Type B pancreatic cell (in vitro differentiated cells): ENCODE results near the gene PKIG. TPM values are rescaled to one million over a fixed set of nuclear protein-coding genes. Genes with fewer than 3 reads are reported as not detected.

Experiments used
- DNase-seq: peaks from one replicate; pipeline ENCODE4 v3.0.0; 2021; ENCODE audit warnings: mixed read lengths; ENCODE audit not compliant: unreplicated experiment; ENCODE audit errors: extremely low spot score
- H3K27ac Mint-ChIP-seq: 2 replicates; pipeline ENCODE4 v1.8.0; 2021; ENCODE audit warnings: mild to moderate bottlenecking, mixed read lengths
- H3K27me3 Mint-ChIP-seq: 2 replicates; pipeline ENCODE4 v1.8.0; 2021; ENCODE audit warnings: mixed read lengths
- H3K36me3 Mint-ChIP-seq: 2 replicates; pipeline ENCODE4 v1.8.0; 2021; ENCODE audit warnings: mixed read lengths
- H3K4me1 Mint-ChIP-seq: one replicate; pipeline ENCODE4 v1.8.0; 2021; ENCODE audit warnings: mixed read lengths; ENCODE audit not compliant: unreplicated experiment
- H3K4me3 Mint-ChIP-seq: 2 replicates; pipeline ENCODE4 v1.8.0; 2021; ENCODE audit warnings: mild to moderate bottlenecking, mixed read lengths
- H3K9me3 Mint-ChIP-seq: 2 replicates; pipeline ENCODE4 v1.8.0; 2021; ENCODE audit warnings: mixed read lengths
- total RNA-seq: library from RNA; stranded (reverse); gene quantifications from 2 replicates; pipeline ENCODE4 v1.2.1, GENCODE V29; 2021; ENCODE audit warnings: low replicate concordance
- TF ChIP-seq, protein P1 (sequence below): fragments of 200-600 bp; sonication (generic); conservative IDR thresholded peaks from 2 replicates; pipeline ENCODE4 v1.5.0; 2021; ENCODE audit warnings: antibody characterized with exemption, mild to moderate bottlenecking

The PKIG gene
- total RNA-seq, 1 donor from 2014 or later = 24.3 TPM

DNA sequence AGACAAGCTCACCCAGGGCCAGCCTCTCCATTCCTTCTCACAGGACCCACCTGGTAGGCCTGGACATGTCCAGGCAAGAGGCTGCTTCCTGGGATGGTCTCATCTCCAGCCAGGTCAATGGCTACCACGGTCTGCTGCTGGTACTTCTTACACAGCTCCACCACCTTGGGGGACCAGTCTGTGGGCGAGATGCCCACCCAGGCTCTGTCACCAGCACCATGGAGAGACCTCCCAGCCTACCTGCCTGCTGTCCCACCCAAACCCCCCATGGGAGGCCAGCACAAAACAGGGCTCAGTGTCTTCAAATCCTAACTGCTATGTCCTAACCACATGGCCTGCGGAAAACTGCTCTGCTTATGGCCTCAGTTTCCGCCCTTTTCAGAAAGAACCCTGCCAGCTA lies 41.8 kb downstream of the PKIG start:
- Mint-ChIP-seq H3K9me3 (no peaks in the 10 kb centered on the region), H3K36me3 (peaks cover 11% of the 10 kb centered on the region)

DNA sequence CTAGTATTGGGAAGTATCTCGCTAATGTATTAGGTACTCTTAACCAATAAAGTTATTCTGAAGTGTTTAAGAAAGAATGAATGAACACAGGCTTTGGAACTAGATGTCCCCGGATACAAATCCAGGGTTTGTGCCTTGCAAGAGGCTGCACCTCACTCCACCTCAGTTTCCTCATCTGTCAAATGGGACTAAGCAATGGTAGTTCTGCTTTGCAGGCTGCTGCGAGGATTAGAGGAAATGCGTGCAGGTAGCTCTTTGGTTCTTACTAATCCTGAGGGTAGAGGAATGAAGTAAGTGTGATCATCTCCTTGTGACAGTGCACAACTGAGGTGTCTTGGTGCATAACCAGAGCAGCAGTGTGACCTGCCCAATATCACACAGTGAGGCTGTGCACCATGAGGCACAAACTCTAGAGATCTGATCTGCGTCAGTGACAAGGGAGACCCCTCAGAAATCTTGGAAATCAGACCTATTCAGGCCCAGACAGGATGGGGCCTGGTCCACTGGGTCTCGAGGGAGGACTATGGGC lies 42.4 kb downstream of the PKIG start:
- TF ChIP-seq, protein P1, sequence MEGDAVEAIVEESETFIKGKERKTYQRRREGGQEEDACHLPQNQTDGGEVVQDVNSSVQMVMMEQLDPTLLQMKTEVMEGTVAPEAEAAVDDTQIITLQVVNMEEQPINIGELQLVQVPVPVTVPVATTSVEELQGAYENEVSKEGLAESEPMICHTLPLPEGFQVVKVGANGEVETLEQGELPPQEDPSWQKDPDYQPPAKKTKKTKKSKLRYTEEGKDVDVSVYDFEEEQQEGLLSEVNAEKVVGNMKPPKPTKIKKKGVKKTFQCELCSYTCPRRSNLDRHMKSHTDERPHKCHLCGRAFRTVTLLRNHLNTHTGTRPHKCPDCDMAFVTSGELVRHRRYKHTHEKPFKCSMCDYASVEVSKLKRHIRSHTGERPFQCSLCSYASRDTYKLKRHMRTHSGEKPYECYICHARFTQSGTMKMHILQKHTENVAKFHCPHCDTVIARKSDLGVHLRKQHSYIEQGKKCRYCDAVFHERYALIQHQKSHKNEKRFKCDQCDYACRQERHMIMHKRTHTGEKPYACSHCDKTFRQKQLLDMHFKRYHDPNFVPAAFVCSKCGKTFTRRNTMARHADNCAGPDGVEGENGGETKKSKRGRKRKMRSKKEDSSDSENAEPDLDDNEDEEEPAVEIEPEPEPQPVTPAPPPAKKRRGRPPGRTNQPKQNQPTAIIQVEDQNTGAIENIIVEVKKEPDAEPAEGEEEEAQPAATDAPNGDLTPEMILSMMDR = no peak
- Mint-ChIP-seq H3K27ac (no peak overlapping the region), H3K4me3 (no peak overlapping the region), H3K36me3 (peaks cover 5% of the 10 kb centered on the region), H3K27me3 (no peaks in the 10 kb centered on the region), H3K9me3 (no peaks in the 10 kb centered on the region), H3K4me1 (no peaks in the 10 kb centered on the region)
- DNase-seq = no peak

More for the DNA sequence above, 41.8 kb downstream of the PKIG start:
- Mint-ChIP-seq H3K4me3 (no peak overlapping the region), H3K27ac (no peak overlapping the region), H3K4me1 (no peaks in the 10 kb centered on the region), H3K27me3 (no peaks in the 10 kb centered on the region)
- no peak for DNase-seq
- TF ChIP-seq, protein P1 = no peak

DNA sequence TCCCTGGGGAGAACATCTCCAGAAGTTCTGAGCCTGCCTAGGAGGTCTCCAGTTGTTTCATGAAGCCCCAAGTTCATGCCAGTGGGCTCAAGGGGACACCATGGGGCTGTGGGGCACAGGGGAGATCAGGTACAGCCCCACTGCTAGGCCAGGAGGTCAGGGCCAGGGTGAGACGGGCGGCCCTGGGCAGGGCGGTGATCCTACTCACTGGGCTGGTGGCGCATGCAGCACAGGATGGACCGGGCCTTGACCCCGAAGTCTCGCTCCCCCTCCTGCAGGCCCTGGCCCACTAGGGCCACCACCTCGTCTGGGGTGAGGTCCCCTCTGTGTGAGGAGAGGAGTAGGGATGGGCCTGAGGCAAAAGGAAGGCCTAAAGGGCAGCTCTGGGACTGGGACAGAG lies 43.0 kb downstream of the PKIG start:
- H3K4me3 Mint-ChIP-seq = no peak overlapping the region
- no peak for DNase-seq
- no peaks in the 10 kb centered on the region for H3K4me1 Mint-ChIP-seq
- no peaks in the 10 kb centered on the region for H3K9me3 Mint-ChIP-seq
- no peak overlapping the region for H3K27ac Mint-ChIP-seq
- peaks cover 5% of the 10 kb centered on the region for H3K36me3 Mint-ChIP-seq
- TF ChIP-seq, protein P1 = no peak
- H3K27me3 Mint-ChIP-seq = no peaks in the 10 kb centered on the region

DNA sequence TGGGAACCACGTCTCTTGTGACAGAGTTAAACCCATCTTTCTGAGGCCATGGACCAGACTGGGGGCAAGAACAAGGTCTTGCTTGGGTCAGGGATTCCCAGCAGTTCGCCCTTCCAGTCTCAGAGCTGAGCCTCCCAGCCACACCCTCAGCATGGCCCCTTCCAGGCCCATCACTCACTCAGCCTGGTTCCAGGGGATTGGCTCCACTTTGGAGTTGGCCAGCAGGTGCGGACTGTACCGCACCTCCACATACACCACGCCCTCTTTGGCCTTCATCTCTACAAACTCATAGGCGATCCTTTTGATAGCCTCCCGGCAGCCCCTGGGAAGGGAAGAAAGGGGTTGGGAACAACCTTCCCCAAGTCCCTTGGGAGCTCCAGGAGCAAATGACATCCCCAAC lies 43.9 kb downstream of the PKIG start:
- Mint-ChIP-seq H3K27ac (no peak overlapping the region), H3K4me1 (no peaks in the 10 kb centered on the region), H3K36me3 (peaks cover 5% of the 10 kb centered on the region), H3K4me3 (no peak overlapping the region), H3K27me3 (no peaks in the 10 kb centered on the region), H3K9me3 (no peaks in the 10 kb centered on the region)
- TF ChIP-seq, protein P1 = no peak
- DNase-seq = no peak

DNA sequence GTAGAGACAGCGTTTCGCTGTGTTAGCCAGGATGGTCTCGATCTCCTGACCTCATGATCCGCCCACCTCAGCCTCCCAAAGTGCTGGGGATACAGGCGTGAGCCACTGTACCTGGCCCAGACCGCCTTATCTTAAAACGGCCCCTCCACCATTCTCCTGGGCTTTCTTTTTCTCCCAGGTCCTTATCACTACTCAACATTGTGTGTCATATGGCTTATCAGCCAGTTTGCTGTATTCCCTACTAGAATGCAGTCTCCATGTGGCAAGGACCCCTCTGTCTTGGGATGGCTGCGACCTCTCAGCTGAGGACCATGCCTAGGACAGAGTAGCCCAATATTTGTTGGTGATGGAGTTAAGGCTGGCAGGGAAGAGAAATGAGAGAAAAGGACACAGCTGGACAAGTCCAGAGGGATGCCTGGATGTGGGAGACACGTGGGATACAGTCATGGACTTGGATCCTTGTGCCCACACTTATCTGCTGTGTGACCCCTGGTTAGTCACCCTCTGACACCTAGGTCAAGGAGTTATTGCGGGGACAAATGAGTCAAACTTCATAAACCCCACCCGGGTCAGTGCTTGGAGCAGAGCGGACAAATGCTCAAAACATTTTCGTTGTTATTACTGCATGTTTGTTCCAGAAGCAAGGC lies 45.1 kb downstream of the PKIG start:
- Mint-ChIP-seq H3K4me1 (peaks cover 6% of the 10 kb centered on the region), H3K9me3 (no peaks in the 10 kb centered on the region), H3K27ac (no peak overlapping the region), H3K36me3 (no peaks in the 10 kb centered on the region), H3K4me3 (no peak overlapping the region), H3K27me3 (no peaks in the 10 kb centered on the region)
- TF ChIP-seq, protein P1 = no peak
- DNase-seq = no peak
